A673 (cell line): ENCODE measurements around the gene BFSP2. TPM values are rescaled to one million over a fixed set of nuclear protein-coding genes. Genes with fewer than 3 reads are reported as not detected.

Experiments used
- BruUV-seq: library from RNA; stranded (reverse); fragments of 400-500 nt; replicated peaks from 2 replicates; lab custom pipeline; 2021; lab: Mats Ljungman, UMichigan
- CTCF ChIA-PET: fragments of 300-600 bp; sonication (Branson Sonifier 250); formaldehyde crosslinking; loops from one replicate; lab custom pipeline; 2022; ENCODE audit warnings: antibody characterized with exemption; lab: Charles Lee
- POLR2A ChIA-PET: fragments of 300-600 bp; sonication (Branson Sonifier 250); formaldehyde crosslinking; loops from one replicate; lab custom pipeline; 2022; ENCODE audit warnings: antibody characterized with exemption; ENCODE audit not compliant: low non-redundant PET; lab: Charles Lee
- DNase-seq: peaks from one replicate; pipeline ENCODE4 v3.0.0-alpha.2; 2015; ENCODE audit warnings: low spot score
- H3K27ac ChIP-seq: fragments of 200-600 bp; sonication (generic); 2 replicates; pipeline ENCODE4 v1.5.1; 2016; ENCODE audit warnings: mixed run types, low read depth, mild to moderate bottlenecking, mixed read lengths, antibody characterized with exemption, low read length; ENCODE audit not compliant: poor library complexity, severe bottlenecking
- H3K27me3 ChIP-seq: fragments of 200-600 bp; sonication (generic); replicated peaks from 2 replicates; pipeline ENCODE4 v1.6.1; 2017; ENCODE audit warnings: mixed run types, low read depth, mild to moderate bottlenecking, mixed read lengths, antibody characterized with exemption, low read length; ENCODE audit not compliant: insufficient read depth, poor library complexity
- H3K36me3 ChIP-seq: fragments of 200-600 bp; sonication (generic); 2 replicates; pipeline ENCODE4 v1.6.1; 2016; ENCODE audit warnings: mixed run types, mild to moderate bottlenecking, mixed read lengths, antibody characterized with exemption, low read length; ENCODE audit not compliant: insufficient read depth, poor library complexity, severe bottlenecking
- H3K4me1 ChIP-seq: fragments of 200-600 bp; sonication (generic); 2 replicates; pipeline ENCODE4 v1.6.1; 2017; ENCODE audit warnings: mixed run types, mild to moderate bottlenecking, mixed read lengths, antibody characterized with exemption, low read length; ENCODE audit not compliant: insufficient read depth, poor library complexity, severe bottlenecking
- H3K4me3 ChIP-seq: fragments of 200-600 bp; sonication (generic); 2 replicates; pipeline ENCODE4 v1.5.1; 2016; ENCODE audit warnings: low read depth, mixed run types, mild to moderate bottlenecking, mixed read lengths, low read length; ENCODE audit not compliant: poor library complexity, severe bottlenecking
- H3K9me3 ChIP-seq: fragments of 200-600 bp; sonication (generic); 2 replicates; pipeline ENCODE4 v1.6.1; 2016; ENCODE audit warnings: mixed run types, low read depth, mild to moderate bottlenecking, mixed read lengths, antibody characterized with exemption, low read length; ENCODE audit not compliant: poor library complexity, severe bottlenecking
- CTCF ChIP-seq: fragments of 300-800, 200-600 bp; sonication (generic); conservative IDR thresholded peaks from 2 replicates; pipeline ENCODE4 v1.5.1; 2017; ENCODE audit warnings: low read depth, mild to moderate bottlenecking, antibody characterized with exemption, low read length, moderate library complexity, mixed read lengths
- EZH2 ChIP-seq: fragments of 200-600 bp; sonication (generic); IDR thresholded peaks from 2 replicates; pipeline ENCODE4 v1.6.1; 2017; ENCODE audit warnings: borderline replicate concordance, low read depth, mild to moderate bottlenecking, mixed read lengths, antibody characterized with exemption, low read length; ENCODE audit not compliant: poor library complexity, severe bottlenecking
- intact Hi-C: fragments of 100-400 bp; cut with micrococcal nuclease; formaldehyde crosslinking; loops from one replicate; pipeline ENCODE4 v1.10.0; 2022; ENCODE audit not compliant: unreplicated experiment
- total RNA-seq: library from RNA; stranded (reverse); gene quantifications from 2 replicates; pipeline ENCODE4 v1.2.3, GENCODE V29; 2021

Gene BFSP2
- total RNA-seq, 1 experiment from 2014 or later: not detected

GRCh38 chr3:133424937-133425869 lies 25.3 kb downstream of the BFSP2 start:
- TF ChIP-seq CTCF: no peak
- TF ChIP-seq EZH2: no peak
- H3K36me3 ChIP-seq: no peaks in the 10 kb centered on the region
- no peak for DNase-seq
- H3K9me3 ChIP-seq: no peaks in the 10 kb centered on the region
- H3K4me1 ChIP-seq: peaks cover 8% of the 10 kb centered on the region
- BruUV-seq: no TSS peak
- no peaks in the 10 kb centered on the region for H3K27me3 ChIP-seq
- ChIA-PET CTCF (interaction anchor here (1.4 kb wide), 1 partner anchor 694 kb away, joined by 13 read pairs; no protein-coding TSS in a partner anchor), POLR2A (interaction anchor here (0.6 kb wide), 1 partner anchor 712 kb away, joined by 4 read pairs; no protein-coding TSS in a partner anchor)
- H3K4me3 ChIP-seq: no peak overlapping the region
- H3K27ac ChIP-seq: no peak overlapping the region
- intact Hi-C loops: no loop called here

- H3K9me3 ChIP-seq: no peaks in the 10 kb centered on the region
- H3K36me3 ChIP-seq: no peaks in the 10 kb centered on the region
- TF ChIP-seq EZH2 (no peak), CTCF (no peak)
- no peak for DNase-seq
- intact Hi-C loops: no loop called here
- H3K4me3 ChIP-seq: no peak overlapping the region
- no peak overlapping the region for H3K27ac ChIP-seq
- BruUV-seq: no TSS peak
- H3K27me3 ChIP-seq: no peaks in the 10 kb centered on the region
- ChIA-PET CTCF (interaction anchor here (0.9 kb wide), 1 partner anchor 384 kb away, joined by 3 read pairs; no protein-coding TSS in a partner anchor), POLR2A (no interaction called here)
- H3K4me1 ChIP-seq: peaks cover 8% of the 10 kb centered on the region
These were observed 26.0 kb downstream of the BFSP2 start for GRCh38 chr3:133425898-133426297.

- Histone ChIP-seq H3K4me3 (no peak overlapping the region), H3K9me3 (no peaks in the 10 kb centered on the region), H3K27ac (no peak overlapping the region), H3K36me3 (no peaks in the 10 kb centered on the region), H3K4me1 (peaks cover 8% of the 10 kb centered on the region), H3K27me3 (no peaks in the 10 kb centered on the region)
- TF ChIP-seq CTCF (no peak), EZH2 (no peak)
- peak; percentile 84 for DNase-seq
- intact Hi-C loops: no loop called here
- BruUV-seq: no TSS peak
- CTCF ChIA-PET: interaction anchor here (0.9 kb wide), 1 partner anchor 385 kb away, joined by 3 read pairs; no protein-coding TSS in a partner anchor
- POLR2A ChIA-PET: no interaction called here
These were observed 26.9 kb downstream of the BFSP2 start for GRCh38 chr3:133426721-133427120.
